HEK293T (cell line): ENCODE results near the gene HOXA13.

Experiments
- CTCF ChIA-PET: fragments of 350-600 bp; formaldehyde crosslinking; extraction: SDS; loops from one replicate; lab custom pipeline; 2021; ENCODE audit warnings: antibody characterized with exemption, inconsistent platforms; lab: Yijun Ruan, JAX
- POLR2A ChIA-PET: fragments of 350-600 bp; formaldehyde crosslinking; extraction: SDS; loops from one replicate; lab custom pipeline; 2020; ENCODE audit warnings: antibody characterized with exemption, inconsistent platforms; lab: Yijun Ruan, JAX
- DNase-seq: peaks from one replicate; pipeline ENCODE4 v3.0.0; 2012; ENCODE audit warnings: mixed read lengths; ENCODE audit errors: extremely low spot score
- ARNT ChIP-seq: fragments of 450-650 bp; IDR thresholded peaks from 2 replicates; pipeline ENCODE4 v1.6.1; 2017; ENCODE audit warnings: mild to moderate bottlenecking
- BHLHE40 ChIP-seq: fragments of 450-650 bp; IDR thresholded peaks from 2 replicates; pipeline ENCODE4 v1.6.1; 2016; ENCODE audit warnings: mild to moderate bottlenecking, moderate library complexity, borderline replicate concordance
- CTBP1 ChIP-seq: fragments of 450-650 bp; IDR thresholded peaks from 2 replicates; pipeline ENCODE4 v1.6.1; 2016; ENCODE audit warnings: borderline replicate concordance
- ELF4 ChIP-seq: fragments of 450-650 bp; IDR thresholded peaks from 2 replicates; pipeline ENCODE4 v1.6.1; 2017; ENCODE audit warnings: antibody characterized with exemption
- FOXA1 ChIP-seq: fragments of 450-650 bp; IDR thresholded peaks from 2 replicates; pipeline ENCODE4 v1.6.1; 2016; ENCODE audit warnings: mild to moderate bottlenecking
- FOXK2 ChIP-seq: fragments of 450-650 bp; IDR thresholded peaks from 2 replicates; pipeline ENCODE4 v1.6.1; 2016; ENCODE audit warnings: mild to moderate bottlenecking
- FOXM1 ChIP-seq: fragments of 450-650 bp; IDR thresholded peaks from 2 replicates; pipeline ENCODE4 v1.6.1; 2017; ENCODE audit warnings: mild to moderate bottlenecking, borderline replicate concordance
- HDGF ChIP-seq: fragments of 450-650 bp; IDR thresholded peaks from 2 replicates; pipeline ENCODE4 v1.6.1; 2017; ENCODE audit warnings: antibody characterized with exemption, borderline replicate concordance
- L3MBTL2 ChIP-seq: fragments of 450-650 bp; conservative IDR thresholded peaks from 2 replicates; pipeline ENCODE4 v1.6.1; 2016; ENCODE audit warnings: mild to moderate bottlenecking
- LEF1 ChIP-seq: fragments of 450-650 bp; IDR thresholded peaks from 2 replicates; pipeline ENCODE4 v1.6.1; 2017; ENCODE audit warnings: mild to moderate bottlenecking, borderline replicate concordance
- NFRKB ChIP-seq: fragments of 450-650 bp; IDR thresholded peaks from 2 replicates; pipeline ENCODE4 v1.6.1; 2016; ENCODE audit warnings: mild to moderate bottlenecking, moderate library complexity
- PKNOX1 ChIP-seq: fragments of 450-650 bp; IDR thresholded peaks from 2 replicates; pipeline ENCODE4 v1.6.1; 2016
- SP1 ChIP-seq: fragments of 450-650 bp; IDR thresholded peaks from 2 replicates; pipeline ENCODE4 v1.6.1; 2017
- SUZ12 ChIP-seq: fragments of 450-650 bp; IDR thresholded peaks from 2 replicates; pipeline ENCODE4 v1.6.1; 2016; ENCODE audit warnings: mild to moderate bottlenecking
- TARDBP ChIP-seq: fragments of 450-650 bp; IDR thresholded peaks from 2 replicates; pipeline ENCODE4 v1.6.1; 2016
- ZNF384 ChIP-seq: fragments of 450-650 bp; IDR thresholded peaks from 2 replicates; pipeline ENCODE4 v1.6.1; 2016

The HOXA13 gene

DNA sequence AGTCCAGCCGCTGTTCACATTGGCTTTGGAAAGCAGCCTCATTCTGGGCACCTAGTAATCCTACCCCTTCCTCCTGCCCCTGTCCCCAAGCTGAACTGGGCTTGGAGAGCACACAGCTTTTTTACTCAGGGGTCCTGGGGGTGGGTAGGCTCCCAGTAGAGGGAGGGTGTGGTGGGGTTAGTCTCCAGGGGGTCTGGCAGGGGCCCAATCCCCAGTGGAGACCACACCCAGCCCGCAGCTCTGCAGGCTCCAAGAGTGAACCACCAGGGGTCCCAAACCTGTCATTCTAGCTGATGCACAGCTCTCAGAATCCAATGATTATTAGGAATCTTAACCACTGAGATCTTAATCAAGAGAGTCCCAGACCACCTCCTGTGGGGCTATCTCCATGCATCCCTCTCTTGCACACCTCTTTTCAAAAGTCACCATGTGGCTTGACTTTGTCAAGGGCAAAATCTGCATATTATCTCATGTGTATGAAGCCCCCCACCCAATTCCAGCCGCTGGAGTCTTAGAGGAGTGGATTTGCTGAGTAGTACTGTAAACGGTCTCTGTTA lies 17.5 kb downstream of the HOXA13 start:
- no peak for TF ChIP-seq NFRKB
- TF ChIP-seq L3MBTL2: 0 out of 2 replicates have a peak, but pooled peaks have one; percentile 22
- TF ChIP-seq FOXM1: no peak
- TF ChIP-seq SUZ12: no peak
- TF ChIP-seq HDGF: peak; percentile 15; the same call in 1 of the 2 replicates
- TF ChIP-seq PKNOX1: peak; percentile 89
- TF ChIP-seq CTBP1: peak; percentile 38; the same call in 1 of the 2 replicates
- POLR2A ChIA-PET: interaction anchor here (0.7 to 10.3 kb wide), 9 partner anchors 11 to 982 kb away, joined by 3 to 215 read pairs (median 4); partner anchors contain the start of genes HNRNPA2B1, HOXA10, HOXA3 and HOXA7
- DNase-seq: no peak
- CTCF ChIA-PET: interaction anchor here (1.0 to 1.3 kb wide), 2 partner anchors 20 to 22 kb away, joined by 3 read pairs; no protein-coding TSS in a partner anchor

- TF ChIP-seq FOXK2 (no peak), CTBP1 (no peak), L3MBTL2 (no peak), TARDBP (no peak), BHLHE40 (no peak), ELF4 (no peak), LEF1 (no peak), FOXA1 (no peak), PKNOX1 (no peak), HDGF (no peak; the same call in 1 of the 2 replicates), SP1 (no peak)
- CTCF ChIA-PET: interaction anchor here (1.0 to 1.3 kb wide), 2 partner anchors 19 to 21 kb away, joined by 3 read pairs; no protein-coding TSS in a partner anchor
These were observed 18.1 kb downstream of the HOXA13 start for GRCh38 chr7:27181795-27182275.

GRCh38 chr7:27180431-27181420 lies 19.2 kb downstream of the HOXA13 start:
- TF ChIP-seq FOXK2: no peak
- no peak for TF ChIP-seq TARDBP
- TF ChIP-seq CTBP1: no peak
- TF ChIP-seq ARNT: no peak
- no peak for TF ChIP-seq FOXA1
- TF ChIP-seq ELF4: no peak
- TF ChIP-seq NFRKB: no peak
- no peak for TF ChIP-seq L3MBTL2
- TF ChIP-seq HDGF: no peak
- TF ChIP-seq BHLHE40: no peak
- TF ChIP-seq PKNOX1: no peak
- no peak for TF ChIP-seq FOXM1
- TF ChIP-seq LEF1: no peak
- no peak for TF ChIP-seq SUZ12
- TF ChIP-seq SP1: no peak
- no peak for TF ChIP-seq ZNF384
- CTCF ChIA-PET: interaction anchor here (0.6 to 2.2 kb wide), 14 partner anchors 8 to 478 kb away, joined by 3 to 13 read pairs (median 5); partner anchors contain the start of genes HOXA13, HOXA3 and HOXA5
- DNase-seq: no peak
- POLR2A ChIA-PET: interaction anchor here (1.0 to 13.6 kb wide), 15 partner anchors 9 to 987 kb away, joined by 3 to 367 read pairs (median 5); partner anchors contain the start of genes CBX3, HOXA10, HOXA3 and HOXA5

More at GRCh38 chr7:27181795-27182275, 18.1 kb downstream of the HOXA13 start:
- DNase-seq: no peak
- POLR2A ChIA-PET: interaction anchor here (0.7 to 10.3 kb wide), 9 partner anchors 10 to 982 kb away, joined by 3 to 215 read pairs (median 4); partner anchors contain the start of genes HNRNPA2B1, HOXA10, HOXA3 and HOXA7

DNA sequence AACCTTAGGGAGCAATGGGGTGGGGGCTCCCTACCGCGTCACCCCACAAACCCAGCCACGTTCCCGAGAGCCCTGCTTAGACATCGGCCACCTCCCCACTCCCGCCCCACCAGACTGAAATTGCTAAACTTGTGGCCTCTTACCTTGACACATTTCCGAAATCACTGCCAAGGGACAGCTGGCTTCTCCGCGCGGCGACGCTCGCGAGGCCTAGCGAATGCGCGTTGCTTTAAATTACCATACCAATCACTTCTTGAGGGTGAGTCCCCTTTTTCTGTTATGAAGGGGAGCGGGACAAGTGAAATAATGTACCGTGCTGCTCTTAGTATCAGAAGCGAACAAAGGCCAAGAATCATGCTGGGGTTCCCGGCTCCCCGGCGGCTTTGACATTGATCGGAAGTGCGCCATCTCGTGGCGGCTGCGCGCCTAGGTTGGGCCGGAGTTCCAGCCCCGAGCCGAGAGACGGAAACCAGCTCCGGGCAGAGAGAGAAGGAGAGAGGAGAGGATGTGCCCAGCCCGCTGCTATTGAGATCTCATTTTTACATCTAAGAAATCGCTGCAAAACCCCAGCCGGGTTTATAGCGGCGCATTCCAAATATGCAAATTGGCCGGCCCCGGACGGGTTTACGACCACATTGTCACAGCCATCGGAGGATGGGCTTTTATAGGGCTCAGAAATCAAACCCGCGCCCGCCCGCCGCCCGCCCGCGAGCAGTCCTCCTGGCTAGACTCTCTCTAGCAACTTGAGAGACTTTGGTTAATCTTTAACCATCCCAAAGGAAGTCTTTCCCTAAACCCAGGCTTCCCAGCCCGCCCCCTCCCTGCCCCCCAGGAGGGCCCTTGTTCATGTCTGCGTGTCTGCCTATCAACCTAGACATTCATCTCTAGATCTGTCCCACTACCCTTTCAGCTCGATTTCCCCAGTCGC lies 20.1 kb downstream of the HOXA13 start:
- CTCF ChIA-PET: interaction anchor here (0.6 to 2.2 kb wide), 18 partner anchors 9 to 916 kb away, joined by 3 to 13 read pairs (median 4); partner anchors contain the start of genes HOXA13, HOXA3 and HOXA5
- no peak; the same call in 1 of the 2 replicates for TF ChIP-seq CTBP1
- TF ChIP-seq L3MBTL2: peak; percentile 54
- no peak for TF ChIP-seq ZNF384
- TF ChIP-seq PKNOX1: peak; percentile 77
- POLR2A ChIA-PET: interaction anchor here (1.0 to 13.6 kb wide), 14 partner anchors 10 to 986 kb away, joined by 3 to 367 read pairs (median 4); partner anchors contain the start of genes CBX3, HOXA3, HOXA5 and HOXA6
- DNase-seq: peak; percentile 71
